HG03520 (cell line): ENCODE results near the gene SAMD8.
A peak's percentile ranks its signal among the peaks of the same experiment; 100 is the strongest.
"Not testable (repeated sequence)": the region's sequence is repeated elsewhere in the genome, so short reads cannot be mapped to it uniquely, and the experiment has no call there.

Experiments
- ATAC-seq: cut with Tn5 transposase; IDR thresholded peaks from one replicate; pipeline ENCODE4 v1.9.1; 2021; ENCODE audit warnings: mild to moderate bottlenecking, moderate library complexity; ENCODE audit not compliant: unreplicated experiment

The SAMD8 gene

DNA sequence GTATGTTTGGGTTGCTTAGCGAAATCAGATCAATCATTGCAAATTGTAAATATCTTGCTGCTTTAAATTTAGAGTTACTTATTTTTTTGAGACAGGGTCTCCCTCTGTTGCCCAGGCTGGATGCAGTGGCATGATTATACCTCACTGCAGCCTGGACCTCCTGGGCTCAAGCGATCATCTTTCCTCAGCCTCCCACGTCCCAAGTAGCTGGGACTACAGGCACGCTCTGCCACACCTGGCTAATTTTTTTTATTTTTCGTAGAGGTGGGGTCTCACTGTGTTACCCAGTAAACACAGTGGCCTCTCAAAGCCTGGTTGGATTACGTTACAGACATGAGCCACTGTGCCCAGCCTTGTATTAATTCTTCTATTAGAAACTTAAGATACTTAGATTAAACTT is 100.9 kb downstream of the SAMD8 start:
- no peak for ATAC-seq

DNA sequence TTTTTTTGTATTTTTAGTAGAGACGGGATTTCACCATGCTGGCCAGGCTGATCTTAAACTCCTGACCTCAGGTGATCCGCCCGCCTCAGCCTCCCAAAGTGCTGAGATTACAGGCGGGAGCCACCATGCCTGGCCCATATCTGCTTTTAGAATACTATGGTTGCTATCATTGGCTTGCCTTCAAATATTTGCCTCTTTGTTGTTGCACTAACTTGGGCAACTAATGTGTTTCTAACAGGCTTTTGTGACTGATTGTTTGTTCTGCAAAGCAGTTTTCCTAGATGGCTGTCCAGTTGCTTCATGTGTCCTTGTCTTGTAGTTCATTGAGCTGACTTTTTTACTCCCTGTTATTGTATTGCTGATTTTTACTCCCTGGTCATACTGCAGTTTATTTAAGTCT is 108.8 kb downstream of the SAMD8 start:
- no peak for ATAC-seq

DNA sequence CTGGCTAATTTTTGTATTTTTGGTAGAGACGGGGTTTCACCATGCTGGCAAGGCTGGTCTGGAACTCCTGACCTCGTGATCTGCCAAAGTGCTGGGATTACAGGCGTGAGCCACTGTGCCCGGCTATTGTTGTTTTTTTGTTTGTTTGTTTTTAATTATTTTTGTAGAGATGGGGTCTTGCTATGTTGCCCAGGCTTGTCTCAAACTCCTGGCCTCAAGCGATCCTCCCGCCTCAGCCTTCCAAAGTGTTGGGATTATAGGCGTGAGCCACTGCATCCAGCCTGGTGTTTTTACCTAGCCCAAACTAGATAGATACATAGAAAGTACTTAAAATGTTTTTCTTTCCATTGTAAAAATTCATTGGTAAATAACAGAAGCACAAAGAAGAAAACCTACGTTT is 110.0 kb downstream of the SAMD8 start:
- ATAC-seq: not testable (repeated sequence)

GRCh38 chr10:75223507-75223906 is 112.1 kb downstream of the SAMD8 start:
- ATAC-seq: no peak

DNA sequence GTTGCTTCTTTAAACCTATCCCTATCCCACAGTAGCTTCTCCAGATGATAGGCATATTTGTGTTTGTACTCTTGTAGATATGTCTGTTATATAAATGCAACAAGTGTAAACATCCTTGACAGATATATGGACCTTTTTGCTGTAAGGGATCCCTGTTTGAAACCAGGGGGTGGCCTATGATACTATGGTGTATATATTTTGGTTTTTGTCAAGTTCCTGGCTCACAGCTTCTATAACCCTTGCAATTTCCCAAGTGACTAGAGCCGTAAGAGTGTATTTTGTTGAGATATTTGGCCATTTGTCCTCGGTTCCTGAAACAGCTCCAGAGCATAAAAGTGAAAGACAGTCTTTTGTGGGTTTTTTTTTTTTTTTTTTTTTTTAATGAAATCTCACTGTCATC is 114.6 kb downstream of the SAMD8 start:
- no peak for ATAC-seq

DNA sequence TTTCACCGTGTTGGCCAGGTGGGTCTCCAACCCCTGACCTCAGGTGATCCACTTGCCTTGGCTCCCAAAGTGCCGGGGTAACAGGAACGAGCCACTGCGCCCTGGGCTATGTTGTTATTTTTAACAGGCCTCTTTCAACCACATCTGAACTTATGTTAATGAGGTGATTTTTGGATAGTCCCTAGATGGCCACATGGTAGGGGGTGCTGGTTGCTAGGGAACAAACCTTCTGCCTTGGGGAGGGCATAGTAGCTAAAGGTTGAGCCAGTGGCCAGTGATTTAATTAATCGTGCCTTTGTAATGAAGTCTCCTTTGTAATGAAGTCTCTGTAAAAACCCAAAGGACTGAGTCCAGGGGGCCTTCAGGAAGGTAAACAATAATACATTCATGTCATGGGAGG is 115.2 kb downstream of the SAMD8 start:
- ATAC-seq: no peak

DNA sequence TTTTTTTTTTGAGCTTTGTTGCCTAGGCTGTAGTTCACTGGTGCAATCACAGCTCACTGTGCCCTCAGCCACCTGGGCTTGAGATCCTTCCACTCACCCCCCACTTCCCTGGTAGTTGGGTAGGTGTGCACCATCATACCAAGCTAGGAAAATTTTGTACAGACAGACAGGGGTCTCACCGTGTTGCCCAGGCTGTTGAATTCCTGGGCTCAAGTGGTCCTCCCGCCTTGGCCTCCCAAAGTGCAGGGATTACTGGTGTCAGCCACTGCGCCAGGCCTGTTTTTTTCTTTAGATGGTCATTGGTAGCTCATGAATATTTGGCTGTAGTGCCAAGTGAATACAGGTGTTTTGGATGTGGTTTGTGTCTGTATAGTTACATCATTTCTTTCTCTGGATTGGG is 116.8 kb downstream of the SAMD8 start:
- no peak for ATAC-seq

DNA sequence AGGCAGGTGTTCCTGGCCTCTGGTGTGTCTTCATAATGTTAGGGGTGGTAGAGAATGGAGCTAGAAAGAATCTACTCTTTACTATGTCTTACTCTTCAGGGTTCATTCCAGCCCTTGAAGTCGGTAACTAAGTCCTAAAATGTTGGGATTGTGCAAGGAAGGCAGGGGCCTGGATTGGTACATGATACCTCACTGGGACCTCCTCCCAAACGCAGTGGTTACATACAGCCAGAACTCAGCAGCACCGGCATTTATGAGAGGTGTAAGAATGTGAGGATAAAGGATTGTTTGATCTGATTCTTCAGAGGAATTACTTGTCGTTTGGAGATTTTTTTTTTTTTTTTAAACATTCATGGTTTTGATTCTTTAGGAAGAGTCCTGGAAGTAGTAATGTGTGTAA is 117.4 kb downstream of the SAMD8 start:
- no peak for ATAC-seq

- no peak for ATAC-seq
Observed at GRCh38 chr10:75229971-75230370, 118.5 kb downstream of the SAMD8 start.

GRCh38 chr10:75230600-75231038 is 119.2 kb downstream of the SAMD8 start:
- peak; percentile 45 for ATAC-seq
